DND-41 (cell line): ENCODE measurements around the gene BTBD2.

ENCODE experiments used
- CTCF ChIP-seq: IDR thresholded peaks from 2 replicates; pipeline ENCODE4 v1.5.1; 2012; ENCODE audit warnings: borderline replicate concordance, low read length, moderate library complexity, mild to moderate bottlenecking; ENCODE audit not compliant: poor library complexity, severe bottlenecking; ENCODE audit errors: extremely low read depth
- EZH2 ChIP-seq: IDR thresholded peaks from 3 replicates; pipeline ENCODE4 v1.6.1; 2012; ENCODE audit warnings: borderline replicate concordance, low read depth, mild to moderate bottlenecking, moderate library complexity, low read length, inconsistent platforms; ENCODE audit not compliant: severe bottlenecking

- TF ChIP-seq CTCF, result no peak
- TF ChIP-seq EZH2, result no peak
Observed at GRCh38 chr19:2039089-2039958, 23.8 kb upstream of the BTBD2 start.
